Measurements from ENCODE around the gene CLDN19. TPM values are rescaled to one million over a fixed set of nuclear protein-coding genes. Genes with fewer than 3 reads are reported as not detected.

CLDN19 gene
- total and polyA plus RNA-seq, 2 donors (not counting 1 experiment from before 2014, with no cell fraction given): 0.03 TPM; not detected in 1

DNA sequence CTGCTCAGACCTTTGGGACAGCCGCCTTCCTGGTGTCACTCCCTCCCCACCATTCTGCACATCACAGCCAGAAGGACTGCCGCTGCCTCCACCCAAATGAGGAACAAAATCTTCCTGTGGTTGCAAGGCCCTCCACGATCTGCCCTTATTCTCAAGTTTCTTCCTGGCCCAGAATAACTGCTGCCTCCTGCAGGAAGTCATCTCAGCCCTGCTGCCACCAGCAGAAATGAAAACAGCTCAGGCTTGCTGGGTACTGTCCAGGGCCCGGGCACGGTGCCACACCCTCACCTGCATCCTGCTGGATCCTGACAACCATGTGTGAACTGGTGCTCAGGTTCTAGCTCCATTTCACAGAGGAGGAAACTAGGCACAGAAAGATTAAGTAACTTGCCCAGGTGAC is 2.8 kb downstream of the CLDN19 start:
- H3K27me3 Mint-ChIP-seq: no peaks in the 10 kb centered on the region
- Histone ChIP-seq H3K4me2 (replicated peaks; ENCODE audit: low read depth, low read length, poor library complexity, severe bottlenecking) (peak overlapping the region; percentile 56), H3K4me1 (ENCODE audit: control insufficient read depth in 2 of 2, insufficient read depth in 2 of 2, low read length in 2 of 2) (peaks cover 10 to 16% of the 10 kb centered on the region in 2 donors), H3K9me3 (ENCODE audit: control extremely low read depth in 1 of 3, control insufficient read depth in 2 of 3, insufficient read depth in 1 of 3, low read length in 2 of 3) (no peaks in the 10 kb centered on the region), H2AFZ (ENCODE audit: insufficient read depth, low read depth, low read length, poor library complexity, severe bottlenecking) (peak overlapping the region; percentile 73), H4K20me1 (ENCODE audit: control insufficient read depth, insufficient read depth, low read length, poor library complexity, severe bottlenecking) (no peaks in the 10 kb centered on the region), H3K27me3 (replicated peaks in 1 of 4; ENCODE audit: control extremely low read depth in 1 of 4, control insufficient read depth in 3 of 4, insufficient read depth in 4 of 4, low read length in 3 of 4) (no peaks in the 10 kb centered on the region), H3K27ac (ENCODE audit: low read length in 2 of 2) (no peak overlapping the region), H3K79me2 (ENCODE audit: control insufficient read depth, insufficient read depth, low read length) (no peaks in the 10 kb centered on the region), H3K9ac (ENCODE audit: low read length) (no peak overlapping the region), H3K4me3 (ENCODE audit: control extremely low read depth in 1 of 5, extremely low read depth in 1 of 5, insufficient read depth in 1 of 5, low read depth in 2 of 5, low read length in 4 of 5) (no peak overlapping the region), H3K36me3 (replicated peaks in 1 of 2; ENCODE audit: control extremely low read depth in 1 of 2, control insufficient read depth in 1 of 2, extremely low read depth in 1 of 2, insufficient read depth in 2 of 2, low read length in 1 of 2) (no peaks in the 10 kb centered on the region)
- ChIA-PET POLR2A (no interaction called here), CTCF (interaction anchor here (1.1 kb wide), 1 partner anchor 159 kb away, joined by 3 read pairs; no protein-coding TSS in a partner anchor)
- no peaks in the 10 kb centered on the region for H3K9me3 Mint-ChIP-seq (ENCODE audit: insufficient read depth)
- peaks cover 8% of the 10 kb centered on the region for H3K4me1 Mint-ChIP-seq
- DNase-seq: peak; percentile 42
- TF ChIP-seq, protein P1, sequence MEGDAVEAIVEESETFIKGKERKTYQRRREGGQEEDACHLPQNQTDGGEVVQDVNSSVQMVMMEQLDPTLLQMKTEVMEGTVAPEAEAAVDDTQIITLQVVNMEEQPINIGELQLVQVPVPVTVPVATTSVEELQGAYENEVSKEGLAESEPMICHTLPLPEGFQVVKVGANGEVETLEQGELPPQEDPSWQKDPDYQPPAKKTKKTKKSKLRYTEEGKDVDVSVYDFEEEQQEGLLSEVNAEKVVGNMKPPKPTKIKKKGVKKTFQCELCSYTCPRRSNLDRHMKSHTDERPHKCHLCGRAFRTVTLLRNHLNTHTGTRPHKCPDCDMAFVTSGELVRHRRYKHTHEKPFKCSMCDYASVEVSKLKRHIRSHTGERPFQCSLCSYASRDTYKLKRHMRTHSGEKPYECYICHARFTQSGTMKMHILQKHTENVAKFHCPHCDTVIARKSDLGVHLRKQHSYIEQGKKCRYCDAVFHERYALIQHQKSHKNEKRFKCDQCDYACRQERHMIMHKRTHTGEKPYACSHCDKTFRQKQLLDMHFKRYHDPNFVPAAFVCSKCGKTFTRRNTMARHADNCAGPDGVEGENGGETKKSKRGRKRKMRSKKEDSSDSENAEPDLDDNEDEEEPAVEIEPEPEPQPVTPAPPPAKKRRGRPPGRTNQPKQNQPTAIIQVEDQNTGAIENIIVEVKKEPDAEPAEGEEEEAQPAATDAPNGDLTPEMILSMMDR (IDR thresholded peaks at IDR 0.05): no peak
- no peak for TF ChIP-seq EZH2 (IDR thresholded peaks at IDR 0.05; ENCODE audit: borderline replicate concordance, insufficient read depth, low read depth, low read length, poor library complexity, severe bottlenecking)
- H3K27ac Mint-ChIP-seq: no peak overlapping the region
- intact Hi-C loops (cut with micrococcal nuclease): no loop called here
- WGBS (ENCODE audit: insufficient coverage): 1% methylated on average over 5 of the region's 5 CpGs
- no peak for ATAC-seq (ENCODE audit: low read depth)
- H3K4me3 Mint-ChIP-seq: no peak overlapping the region

DNA sequence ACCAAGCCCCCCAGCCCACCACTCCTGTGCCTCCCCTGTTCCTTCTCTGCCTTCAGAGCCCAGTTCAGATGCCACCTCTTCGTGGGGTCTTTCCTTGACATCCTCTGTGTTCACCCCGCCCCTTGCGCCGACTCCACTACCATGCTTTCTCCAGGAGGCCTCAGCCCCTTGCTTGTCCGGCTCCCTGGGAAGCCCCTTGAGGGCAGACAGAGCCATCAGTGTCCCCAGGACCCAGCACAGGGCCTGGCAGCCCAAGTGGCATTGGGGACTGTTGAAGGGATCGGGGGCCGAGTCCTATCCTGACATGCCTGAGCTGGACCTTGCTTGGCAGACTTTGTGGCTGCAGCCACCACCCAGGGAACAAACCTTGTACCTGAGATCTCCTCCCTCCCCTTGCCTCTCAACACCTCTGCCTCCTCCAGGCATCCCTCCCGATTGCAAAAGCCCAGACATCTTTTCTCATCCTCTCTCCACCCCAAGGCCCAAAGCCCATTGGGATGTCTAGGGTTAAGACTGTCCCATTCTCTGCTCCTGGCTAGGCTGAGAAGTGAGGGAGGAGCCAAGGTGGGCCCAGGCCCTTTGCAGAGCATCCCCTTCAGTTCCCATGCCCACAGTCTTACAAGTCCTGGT is 3.4 kb downstream of the CLDN19 start:
- 94% methylated on average over 6 of the region's 8 CpGs for WGBS (ENCODE audit: insufficient coverage)
- Histone ChIP-seq H3K4me1 (ENCODE audit: control insufficient read depth in 2 of 2, insufficient read depth in 2 of 2, low read length in 2 of 2) (peaks cover 10 to 16% of the 10 kb centered on the region in 2 donors), H3K27ac (ENCODE audit: low read length in 2 of 2) (no peak overlapping the region), H3K9ac (ENCODE audit: low read length) (no peak overlapping the region), H2AFZ (ENCODE audit: insufficient read depth, low read depth, low read length, poor library complexity, severe bottlenecking) (peak overlapping the region; percentile 73), H4K20me1 (ENCODE audit: control insufficient read depth, insufficient read depth, low read length, poor library complexity, severe bottlenecking) (no peaks in the 10 kb centered on the region), H3K4me3 (ENCODE audit: control extremely low read depth in 1 of 5, extremely low read depth in 1 of 5, insufficient read depth in 1 of 5, low read depth in 2 of 5, low read length in 4 of 5) (no peak overlapping the region), H3K36me3 (replicated peaks in 1 of 2; ENCODE audit: control extremely low read depth in 1 of 2, control insufficient read depth in 1 of 2, extremely low read depth in 1 of 2, insufficient read depth in 2 of 2, low read length in 1 of 2) (no peaks in the 10 kb centered on the region), H3K79me2 (ENCODE audit: control insufficient read depth, insufficient read depth, low read length) (no peaks in the 10 kb centered on the region), H3K27me3 (replicated peaks in 1 of 4; ENCODE audit: control extremely low read depth in 1 of 4, control insufficient read depth in 3 of 4, insufficient read depth in 4 of 4, low read length in 3 of 4) (no peaks in the 10 kb centered on the region), H3K4me2 (replicated peaks; ENCODE audit: low read depth, low read length, poor library complexity, severe bottlenecking) (peak overlapping the region; percentile 56), H3K9me3 (ENCODE audit: control extremely low read depth in 1 of 3, control insufficient read depth in 2 of 3, insufficient read depth in 1 of 3, low read length in 2 of 3) (no peaks in the 10 kb centered on the region)
- intact Hi-C loops (cut with micrococcal nuclease): no loop called here
- Mint-ChIP-seq H3K4me3 (no peak overlapping the region), H3K4me1 (peaks cover 8% of the 10 kb centered on the region), H3K27ac (no peak overlapping the region), H3K9me3 (ENCODE audit: insufficient read depth) (no peaks in the 10 kb centered on the region), H3K27me3 (no peaks in the 10 kb centered on the region)
- no peak for ATAC-seq (ENCODE audit: low read depth)
- no peak for DNase-seq
- TF ChIP-seq, protein P1 (IDR thresholded peaks at IDR 0.05): no peak
- no peak for TF ChIP-seq EZH2 (IDR thresholded peaks at IDR 0.05; ENCODE audit: borderline replicate concordance, insufficient read depth, low read depth, low read length, poor library complexity, severe bottlenecking)
- ChIA-PET CTCF (interaction anchor here (1.1 kb wide), 1 partner anchor 158 kb away, joined by 3 read pairs; no protein-coding TSS in a partner anchor), POLR2A (no interaction called here)

Measured in B cell (primary cell).